GM12878 (cell line): Measurements from ENCODE around the gene PAX6. TPM values are rescaled to one million over a fixed set of nuclear protein-coding genes. Genes with fewer than 3 reads are reported as not detected.

Experiments used
- ATAC-seq: fragments of 200-7000 bp; cut with Tn5 transposase; 3 replicates; pipeline ENCODE4 v1.9.1; 2020; ENCODE audit warnings: mild to moderate bottlenecking, moderate library complexity
- BruUV-seq: library from RNA; stranded (reverse); fragments of 400-500 nt; replicated peaks from 2 replicates; lab custom pipeline; 2021; lab: Mats Ljungman, UMichigan
- CTCF ChIA-PET: fragments of 300-600 bp; sonication (Branson Sonifier 250); formaldehyde crosslinking; extraction: SDS; loops from one replicate; lab custom pipeline; 2021; ENCODE audit warnings: inconsistent platforms; lab: Yijun Ruan, JAX
- POLR2A ChIA-PET: fragments of 350-600 bp; formaldehyde crosslinking; extraction: SDS; loops from one replicate; lab custom pipeline; 2021; ENCODE audit warnings: inconsistent platforms; lab: Charles Lee
- RAD21 ChIA-PET: fragments of 300-600 bp; sonication (Branson Sonifier 250); formaldehyde crosslinking; loops from one replicate; lab custom pipeline; 2023; ENCODE audit warnings: antibody characterized with exemption; ENCODE audit not compliant: unreplicated experiment; lab: Charles Lee
- SMC1A ChIA-PET: fragments of 300-600 bp; sonication (Branson Sonifier 250); formaldehyde crosslinking; loops from one replicate; lab custom pipeline; 2023; ENCODE audit not compliant: unreplicated experiment, uncharacterized antibody; lab: Charles Lee
- DNase-seq: peaks from one replicate; pipeline ENCODE4 v3.0.0-alpha.2; 2011; ENCODE audit warnings: low read depth, low spot score
- FAIRE-seq: peaks from 3 replicates; lab custom pipeline; 2011; peaks lifted over from hg19 to GRCh38; lab: Jason Lieb, UNC
- H2AFZ ChIP-seq: 2 replicates; pipeline ENCODE4 v1.6.0; 2011; ENCODE audit warnings: low read depth, low read length, control low read depth; ENCODE audit not compliant: control insufficient read depth
- H3K27ac ChIP-seq: 2 replicates; pipeline ENCODE4 v1.5.1; 2011; ENCODE audit warnings: control low read depth; ENCODE audit not compliant: control insufficient read depth, insufficient read depth
- H3K27me3 ChIP-seq, 2 experiments: replicated peaks in 1 of 2; 2 replicates each; pipeline versions ENCODE4 v1.6.0 to v1.6.1; 2011; ENCODE audit warnings: low read length in 1 of 2; ENCODE audit not compliant: control insufficient read depth in 2 of 2, insufficient read depth in 2 of 2
- H3K36me3 ChIP-seq, 2 experiments: 2 replicates each; pipeline ENCODE4 v1.5.1; 2011; ENCODE audit warnings: low read length in 1 of 2; ENCODE audit not compliant: control insufficient read depth in 2 of 2, insufficient read depth in 2 of 2
- H3K4me1 ChIP-seq: 2 replicates; pipeline ENCODE4 v1.6.1; 2011; ENCODE audit warnings: mild to moderate bottlenecking, low read length, moderate library complexity, mixed read lengths; ENCODE audit not compliant: control insufficient read depth, insufficient read depth
- H3K4me2 ChIP-seq: 2 replicates; pipeline ENCODE4 v1.6.0; 2011; ENCODE audit warnings: control low read depth; ENCODE audit not compliant: control insufficient read depth, insufficient read depth
- H3K4me3 ChIP-seq: fragments of 200-600 bp; sonication (generic); 2 replicates; pipeline ENCODE4 v1.5.1; 2016
- H3K79me2 ChIP-seq: 2 replicates; pipeline ENCODE4 v1.6.0; 2011; ENCODE audit warnings: low read length; ENCODE audit not compliant: control insufficient read depth, insufficient read depth
- H3K9ac ChIP-seq: 2 replicates; pipeline ENCODE4 v1.8.0; 2011; ENCODE audit warnings: low read length, control low read depth, mixed read lengths; ENCODE audit not compliant: control insufficient read depth, insufficient read depth
- H3K9me3 ChIP-seq: replicated peaks from 3 replicates; pipeline ENCODE4 v1.5.1; 2011; ENCODE audit warnings: mild to moderate bottlenecking, low read length; ENCODE audit not compliant: control insufficient read depth, insufficient read depth
- H4K20me1 ChIP-seq: 2 replicates; pipeline ENCODE4 v1.6.0; 2011; ENCODE audit not compliant: control insufficient read depth, insufficient read depth
- ATF7 ChIP-seq: fragments of 450-650 bp; IDR thresholded peaks from 2 replicates; pipeline ENCODE4 v1.6.1; 2016; ENCODE audit warnings: low read depth, mild to moderate bottlenecking
- BACH1 ChIP-seq: fragments of 450-650 bp; IDR thresholded peaks from 2 replicates; pipeline ENCODE4 v1.6.1; 2017; ENCODE audit warnings: mild to moderate bottlenecking, borderline replicate concordance
- CBFB ChIP-seq: IDR thresholded peaks from 2 replicates; pipeline ENCODE4 v1.6.1; 2016; ENCODE audit warnings: antibody characterized with exemption, low read depth
- ELK1 ChIP-seq: IDR thresholded peaks from 2 replicates; pipeline ENCODE4 v1.6.1; 2012; ENCODE audit warnings: low read depth, low read length, improper control_type of control experiment
- ETV6 ChIP-seq, 2 experiments: fragments of 450-650 bp in 1 of 2; IDR thresholded peaks in 1 of 2; conservative IDR thresholded peaks in 1 of 2; 2 replicates each; pipeline ENCODE4 v1.6.1; 2014; ENCODE audit warnings: antibody characterized with exemption in 1 of 2, borderline replicate concordance in 1 of 2, low read depth in 1 of 2, mild to moderate bottlenecking in 1 of 2, moderate library complexity in 1 of 2
- PRDM15 ChIP-seq: fragments of 450-650 bp; formaldehyde crosslinking; IDR thresholded peaks from 2 replicates; pipeline ENCODE4 v1.4.0; 2020; ENCODE audit warnings: mild to moderate bottlenecking, moderate library complexity
- RAD21 ChIP-seq: IDR thresholded peaks from 2 replicates; pipeline ENCODE4 v1.6.1; 2011; ENCODE audit warnings: mild to moderate bottlenecking, low read depth, low read length, moderate library complexity; ENCODE audit not compliant: insufficient read depth
- RELB ChIP-seq: fragments of 450-650 bp; IDR thresholded peaks from 2 replicates; pipeline ENCODE4 v1.6.1; 2017; ENCODE audit warnings: low read depth, mild to moderate bottlenecking, moderate library complexity
- SIX5 ChIP-seq: IDR thresholded peaks from 2 replicates; pipeline ENCODE4 v1.6.1; 2011; ENCODE audit warnings: mild to moderate bottlenecking, low read depth, low read length, moderate library complexity; ENCODE audit not compliant: severe bottlenecking
- SUPT20H ChIP-seq: IDR thresholded peaks from 2 replicates; pipeline ENCODE4 v1.6.1; 2011; ENCODE audit warnings: low read depth, mild to moderate bottlenecking, low read length, moderate library complexity, borderline replicate concordance; ENCODE audit not compliant: control insufficient read depth
- TCF7 ChIP-seq: IDR thresholded peaks from 2 replicates; pipeline ENCODE4 v1.6.1; 2014; ENCODE audit warnings: antibody characterized with exemption, borderline replicate concordance
- ZBED1 ChIP-seq: IDR thresholded peaks from 2 replicates; pipeline ENCODE4 v1.6.1; 2016; ENCODE audit warnings: borderline replicate concordance
- WGBS: methylation state at CpG from one replicate; pipeline ENCODE4 v1.1.6; 2016; ENCODE audit warnings: low lambda C conversion rate; ENCODE audit not compliant: insufficient replicate concordance, insufficient coverage; ENCODE audit errors: missing lambda C conversion rate; 5-methylcytosine and 5-hydroxymethylcytosine counted together
- in situ Hi-C: fragments of 300-500 bp; cut with MboI; formaldehyde crosslinking; loops from 9 replicates; pipeline ENCODE4 v1.14.3; 2018; ENCODE audit warnings: mixed read lengths
- intact Hi-C: fragments of 100-400 bp; cut with micrococcal nuclease; formaldehyde crosslinking; loops from one replicate; pipeline ENCODE4 v1.14.2; 2022; ENCODE audit not compliant: unreplicated experiment
- polyA plus RNA-seq, 11 experiments: library from polyadenylated mRNA; depleted of rRNA in 4 of 11; unstranded in 6 of 11; stranded (reverse) in 5 of 11; fragments of >200 nt; fragmentation: Nextera tagmentation in 4 of 11; fragmentation: Illumina TruSeq in 1 of 11; extraction: Ambion mirVana in 4 of 11; extraction: Trizol in 1 of 11; gene quantifications; 1 replicate in 1 of 11; 2 replicates in 10 of 11; pipeline versions ENCODE4 v1.2.1 to v1.2.3, GENCODE V29; 2011 to 2016; ENCODE audit warnings: inconsistent platforms in 2 of 11, missing spikeins in 2 of 11, low read depth in 1 of 11
- total RNA-seq, 4 experiments: library from RNA; depleted of rRNA in 3 of 4; stranded (reverse); fragments of >200 nt in 3 of 4; fragmentation: Illumina TruSeq in 1 of 4; extraction: Trizol in 1 of 4; gene quantifications; 2 replicates each; pipeline versions ENCODE4 v1.2.1 to v1.2.3, GENCODE V29; 2013 to 2021

PAX6 gene
- total and polyA plus RNA-seq, 10 of the 15 experiments (the other 5 are each of a cell fraction or from before 2014, with no cell fraction given): 0.06 to 0.26 (median 0.10) TPM; not detected in 3

- no peaks in the 10 kb centered on the region for H3K36me3 ChIP-seq
- no TSS peak for BruUV-seq
- H4K20me1 ChIP-seq: peaks cover 3% of the 10 kb centered on the region; the same call in 1 of the 2 replicates
- SMC1A ChIA-PET: interaction anchor here (1.0 kb wide), 1 partner anchor 15 kb away, joined by 3 read pairs; no protein-coding TSS in a partner anchor
- CTCF ChIA-PET: interaction anchor here (1.2 kb wide), 1 partner anchor 353 kb away, joined by 3 read pairs; no protein-coding TSS in a partner anchor
- in situ Hi-C loops: no loop called here
- H3K4me2 ChIP-seq: no peak overlapping the region
- DNase-seq: no peak
- H3K27me3 ChIP-seq: peaks cover 24 to 33% of the 10 kb centered on the region in 2 experiments
- H3K4me3 ChIP-seq: no peak overlapping the region
- no peak for ATAC-seq
- no peaks in the 10 kb centered on the region for H3K4me1 ChIP-seq
- POLR2A ChIA-PET: no interaction called here
- intact Hi-C loops: no loop called here
- H3K27ac ChIP-seq: no peak overlapping the region
- H3K79me2 ChIP-seq: no peaks in the 10 kb centered on the region
- 50% methylated on average over 12 of the region's 14 CpGs for WGBS
- no peaks in the 10 kb centered on the region; the same call in 2 of the 3 replicates for H3K9me3 ChIP-seq
- H3K9ac ChIP-seq: no peak overlapping the region
- H2AFZ ChIP-seq: no peak overlapping the region
- RAD21 ChIA-PET: no interaction called here
- FAIRE-seq: no peak
- no peak for TF ChIP-seq BACH1
- no peak for TF ChIP-seq SUPT20H
- TF ChIP-seq ELK1: no peak
- no peak for TF ChIP-seq RAD21
- TF ChIP-seq TCF7: no peak
- TF ChIP-seq ETV6 (conservative IDR thresholded peaks at IDR 0.05 in 1 of 2, IDR thresholded peaks at IDR 0.05 in 1 of 2; ENCODE audit: borderline replicate concordance in 1 of 2, low read depth in 1 of 2): no peak
- TF ChIP-seq ATF7: no peak
- TF ChIP-seq CBFB: no peak
- TF ChIP-seq PRDM15 (CRISPR knock-in tag): no peak
- no peak for TF ChIP-seq RELB
- TF ChIP-seq ZBED1: no peak
- no peak for TF ChIP-seq SIX5
Measured at GRCh38 chr11:31822927-31823643, 12.0 kb upstream of the PAX6 start.
